Lower lobe of right lung (tissue), 2 donors: ENCODE results near the gene IQGAP2. TPM values are rescaled to one million over a fixed set of nuclear protein-coding genes. Genes with fewer than 3 reads are reported as not detected.

ENCODE experiments used
- ATAC-seq, 2 donors: fragments of 200-7000 bp; cut with Tn5 transposase; one replicate each; pipeline ENCODE4 v1.9.1; 2020 to 2022; ENCODE audit warnings: mild to moderate bottlenecking in 2 of 2, moderate library complexity in 2 of 2
- DNase-seq: peaks from one replicate; pipeline ENCODE4 v3.0.0-alpha.2; 2020
- H3K27ac ChIP-seq: fragments of 200-600 bp; one replicate; pipeline ENCODE4 v1.8.0; 2022
- H3K27me3 ChIP-seq: fragments of 200-600 bp; one replicate; pipeline ENCODE4 v1.8.0; 2022; ENCODE audit warnings: low read depth
- H3K36me3 ChIP-seq: fragments of 200-600 bp; one replicate; pipeline ENCODE4 v1.8.0; 2022; ENCODE audit warnings: mild to moderate bottlenecking
- H3K4me1 ChIP-seq: fragments of 200-600 bp; one replicate; pipeline ENCODE4 v1.8.0; 2022
- H3K4me3 ChIP-seq: fragments of 200-600 bp; one replicate; pipeline ENCODE4 v1.8.0; 2022; ENCODE audit warnings: mild to moderate bottlenecking
- H3K9me3 ChIP-seq: fragments of 200-600 bp; one replicate; pipeline ENCODE4 v1.8.0; 2022
- intact Hi-C: fragments of 100-400 bp; cut with DNase I; formaldehyde crosslinking; loops from one replicate; pipeline ENCODE4 v1.11.0; 2022
- total RNA-seq: library from RNA; stranded (reverse); fragmentation: NEBNext Ultra II Directional; extraction: Animal tissue kit (Norgen Biotek cat#: 25700); gene quantifications from one replicate; pipeline ENCODE4 v1.2.1, GENCODE V29; 2021
- TF ChIP-seq, protein P1 (sequence below): fragments of 200-600 bp; IDR thresholded peaks from one replicate; pipeline ENCODE4 v1.8.0; 2022; ENCODE audit warnings: antibody characterized with exemption, mild to moderate bottlenecking
- donor health status: DM: no; HTN: yes; CAD: no; lungs with severe emphysema.

IQGAP2 gene
- total RNA-seq, 1 donor from 2014 or later = 42.0 TPM

DNA sequence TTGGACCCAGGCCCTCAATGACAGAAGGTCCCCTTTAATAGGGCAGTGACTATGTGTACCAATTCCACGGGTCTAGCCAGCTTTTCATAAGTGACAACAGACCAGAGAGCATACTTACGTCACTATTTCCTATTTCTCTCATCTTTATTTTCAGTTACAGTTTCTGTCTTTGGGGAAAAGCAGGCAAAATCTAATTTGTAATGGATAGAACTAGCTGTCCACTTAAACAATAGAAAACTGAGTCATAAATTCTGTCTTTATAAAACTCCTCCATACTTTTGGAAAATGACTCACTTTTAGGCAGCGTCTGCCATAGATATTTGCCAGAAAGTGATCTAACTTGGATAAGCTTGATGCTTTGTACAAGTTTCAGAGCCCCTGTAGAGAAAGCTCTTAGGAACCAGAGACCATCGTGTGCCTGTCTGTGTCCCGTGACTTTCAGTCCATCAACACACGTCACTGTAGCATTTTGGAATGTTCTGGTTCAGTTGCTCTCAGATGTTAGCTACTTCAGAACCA lies 118.2 kb downstream of the IQGAP2 start:
- intact Hi-C loops = no loop called here
- DNase-seq (no peak), ATAC-seq (peak in 1 of 2 donors; percentile 42)
- Histone ChIP-seq H3K9me3 (no peaks in the 10 kb centered on the region), H3K36me3 (no peaks in the 10 kb centered on the region), H3K27me3 (no peaks in the 10 kb centered on the region), H3K4me1 (no peaks in the 10 kb centered on the region), H3K4me3 (no peak overlapping the region), H3K27ac (no peak overlapping the region)
- TF ChIP-seq, protein P1, sequence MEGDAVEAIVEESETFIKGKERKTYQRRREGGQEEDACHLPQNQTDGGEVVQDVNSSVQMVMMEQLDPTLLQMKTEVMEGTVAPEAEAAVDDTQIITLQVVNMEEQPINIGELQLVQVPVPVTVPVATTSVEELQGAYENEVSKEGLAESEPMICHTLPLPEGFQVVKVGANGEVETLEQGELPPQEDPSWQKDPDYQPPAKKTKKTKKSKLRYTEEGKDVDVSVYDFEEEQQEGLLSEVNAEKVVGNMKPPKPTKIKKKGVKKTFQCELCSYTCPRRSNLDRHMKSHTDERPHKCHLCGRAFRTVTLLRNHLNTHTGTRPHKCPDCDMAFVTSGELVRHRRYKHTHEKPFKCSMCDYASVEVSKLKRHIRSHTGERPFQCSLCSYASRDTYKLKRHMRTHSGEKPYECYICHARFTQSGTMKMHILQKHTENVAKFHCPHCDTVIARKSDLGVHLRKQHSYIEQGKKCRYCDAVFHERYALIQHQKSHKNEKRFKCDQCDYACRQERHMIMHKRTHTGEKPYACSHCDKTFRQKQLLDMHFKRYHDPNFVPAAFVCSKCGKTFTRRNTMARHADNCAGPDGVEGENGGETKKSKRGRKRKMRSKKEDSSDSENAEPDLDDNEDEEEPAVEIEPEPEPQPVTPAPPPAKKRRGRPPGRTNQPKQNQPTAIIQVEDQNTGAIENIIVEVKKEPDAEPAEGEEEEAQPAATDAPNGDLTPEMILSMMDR = no peak

DNA sequence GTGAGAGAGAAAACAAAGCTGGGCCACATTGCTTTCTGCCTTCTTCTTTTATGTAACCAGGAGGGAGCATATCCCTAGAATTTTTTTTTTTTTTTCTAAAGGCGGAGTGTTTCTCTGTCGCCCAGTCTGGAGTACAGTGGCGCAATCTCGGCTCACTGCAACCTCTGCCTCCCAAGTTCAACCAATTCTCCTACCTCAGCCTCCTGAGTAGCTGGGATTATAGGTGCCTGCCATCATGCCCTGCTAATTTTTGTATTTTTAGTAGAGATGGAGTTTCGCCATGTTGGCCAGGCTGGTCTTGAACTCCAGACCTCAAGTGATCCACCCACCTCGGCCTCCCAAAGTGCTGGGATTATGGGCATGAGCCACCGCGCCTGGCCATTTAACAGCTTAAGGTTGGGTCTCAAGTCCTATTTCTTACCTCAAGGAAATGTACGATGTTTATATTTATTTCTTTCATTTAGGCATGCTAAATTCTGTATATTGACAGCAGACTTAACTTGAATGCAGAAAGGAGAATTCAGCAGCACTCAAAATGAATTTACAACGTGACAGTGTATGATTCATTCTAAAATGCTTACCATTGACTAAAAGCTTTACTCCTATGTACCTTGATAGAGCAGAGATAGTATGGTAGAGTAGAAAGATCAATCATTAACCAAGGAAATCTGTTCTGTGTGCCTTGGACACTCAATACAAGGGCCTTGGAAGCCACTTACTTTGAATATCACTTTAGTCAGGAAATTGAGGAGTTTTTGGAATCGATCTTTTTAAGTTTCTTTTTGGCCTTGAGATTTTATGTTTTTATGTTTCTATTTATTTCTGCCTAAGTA lies 119.2 kb downstream of the IQGAP2 start:
- no peak overlapping the region for H3K27ac ChIP-seq
- TF ChIP-seq, protein P1 = no peak
- no peaks in the 10 kb centered on the region for H3K4me1 ChIP-seq
- H3K36me3 ChIP-seq = no peaks in the 10 kb centered on the region
- no peaks in the 10 kb centered on the region for H3K27me3 ChIP-seq
- H3K4me3 ChIP-seq = no peak overlapping the region
- DNase-seq = no peak
- H3K9me3 ChIP-seq = no peaks in the 10 kb centered on the region
- intact Hi-C loops = no loop called here
- ATAC-seq = no peak

DNA sequence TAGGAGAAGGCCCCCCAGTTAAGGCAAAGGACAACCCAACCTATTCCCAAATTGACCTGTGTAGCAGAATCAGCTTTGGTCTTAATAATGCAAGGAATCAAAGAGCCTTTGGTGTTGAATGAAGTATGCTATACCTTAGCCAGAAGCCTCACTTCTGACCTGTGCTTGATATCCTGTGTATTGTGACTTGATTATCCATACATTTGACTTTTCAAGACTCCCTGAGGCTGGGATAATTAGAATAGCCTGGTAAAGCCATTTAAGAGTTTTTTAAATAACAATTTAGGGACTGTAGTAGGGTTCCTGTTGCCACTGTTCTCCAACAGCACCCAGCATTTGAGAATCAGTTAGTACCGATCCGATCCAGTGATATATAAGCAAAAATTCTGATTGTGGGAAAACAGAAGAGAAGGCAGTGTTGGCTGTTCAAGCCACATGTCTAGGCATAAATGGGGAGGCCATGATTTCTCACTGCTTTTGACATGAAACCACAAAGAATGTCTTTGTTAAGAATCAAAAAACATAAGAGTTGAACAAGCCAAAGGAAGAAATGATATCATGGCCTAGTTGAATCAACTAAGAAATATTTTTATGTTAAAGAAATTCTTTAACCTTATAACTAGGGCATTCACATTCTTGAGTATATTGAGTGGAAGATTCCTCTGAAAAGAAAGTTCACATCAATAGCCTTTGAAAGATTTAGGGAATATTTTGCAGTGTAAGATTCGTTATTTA lies 121.2 kb downstream of the IQGAP2 start:
- H3K27me3 ChIP-seq = no peaks in the 10 kb centered on the region
- no peaks in the 10 kb centered on the region for H3K36me3 ChIP-seq
- no peak for ATAC-seq
- DNase-seq = no peak
- H3K4me1 ChIP-seq = no peaks in the 10 kb centered on the region
- no peak overlapping the region for H3K27ac ChIP-seq
- H3K9me3 ChIP-seq = no peaks in the 10 kb centered on the region
- H3K4me3 ChIP-seq = no peak overlapping the region
- intact Hi-C loops = no loop called here
- TF ChIP-seq, protein P1 = no peak

DNA sequence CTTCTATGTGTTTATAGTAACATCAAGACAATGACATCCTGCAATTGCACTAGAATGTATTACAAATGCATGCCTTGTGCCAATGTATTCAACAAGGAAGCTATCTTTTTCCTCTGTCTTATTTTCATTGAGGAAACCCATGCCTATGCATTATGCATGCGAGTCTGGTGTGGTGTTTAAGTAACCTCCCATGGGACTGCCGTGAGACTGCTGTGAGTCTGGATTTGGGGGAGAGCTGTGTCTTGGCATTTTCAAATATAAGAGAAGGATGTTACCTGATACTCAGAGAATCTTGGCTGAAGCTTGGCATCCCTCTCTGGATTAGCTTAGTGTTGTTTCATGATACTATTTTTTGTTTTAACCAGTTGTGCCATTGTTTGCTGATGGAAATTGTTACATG lies 121.8 kb downstream of the IQGAP2 start:
- TF ChIP-seq, protein P1 = no peak
- no peak overlapping the region for H3K4me3 ChIP-seq
- no peak overlapping the region for H3K27ac ChIP-seq
- ATAC-seq = no peak
- no peaks in the 10 kb centered on the region for H3K36me3 ChIP-seq
- no peaks in the 10 kb centered on the region for H3K9me3 ChIP-seq
- DNase-seq = no peak
- no peaks in the 10 kb centered on the region for H3K27me3 ChIP-seq
- intact Hi-C loops = no loop called here
- H3K4me1 ChIP-seq = no peaks in the 10 kb centered on the region

DNA sequence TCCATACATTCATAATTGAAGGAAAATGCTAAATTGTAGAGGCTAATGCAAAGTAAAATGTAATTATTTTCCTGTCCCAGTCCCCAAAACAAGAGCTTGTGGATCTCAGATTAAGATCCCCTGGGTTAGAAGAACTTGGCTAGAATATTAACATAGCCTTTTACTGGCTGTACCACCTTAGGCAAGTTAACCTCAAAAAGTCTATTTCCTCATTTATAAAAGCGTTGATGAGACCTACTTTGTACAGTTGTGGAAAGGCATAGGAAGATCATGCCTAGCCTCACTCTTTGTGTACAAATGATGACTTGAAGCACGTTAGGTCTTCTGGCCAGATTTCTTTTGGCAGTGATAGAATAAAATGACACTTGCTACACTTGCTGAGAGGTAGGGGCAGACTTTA lies 122.9 kb downstream of the IQGAP2 start:
- Histone ChIP-seq H3K9me3 (no peaks in the 10 kb centered on the region), H3K4me3 (no peak overlapping the region), H3K36me3 (no peaks in the 10 kb centered on the region), H3K27ac (no peak overlapping the region), H3K4me1 (no peaks in the 10 kb centered on the region), H3K27me3 (no peaks in the 10 kb centered on the region)
- TF ChIP-seq, protein P1 = no peak
- intact Hi-C loops = no loop called here
- no peak for DNase-seq
- no peak for ATAC-seq
